Esophagus muscularis mucosa (tissue), 4 donors: ENCODE results near the gene KREMEN1. TPM values are rescaled to one million over a fixed set of nuclear protein-coding genes. Genes with fewer than 3 reads are reported as not detected.

Experiments
- DNase-seq: peaks from one replicate; pipeline ENCODE4 v3.0.0-alpha.2; 2017; ENCODE audit errors: extremely low spot score
- H3K27ac ChIP-seq, 4 donors: fragments of 200-600 bp; sonication (generic); replicated peaks in 1 of 4; 1 replicate in 3 of 4; 2 replicates in 1 of 4; pipeline ENCODE4 v1.5.1; 2016 to 2019; ENCODE audit warnings: mild to moderate bottlenecking in 1 of 4
- H3K27me3 ChIP-seq, 4 donors: fragments of 200-600 bp; sonication (generic); one replicate each; pipeline versions ENCODE4 v1.5.1 to v1.6.0; 2016 to 2019
- H3K36me3 ChIP-seq, 4 donors: fragments of 200-600 bp; sonication (generic); one replicate each; pipeline ENCODE4 v1.5.1; 2016 to 2019
- H3K4me1 ChIP-seq, 4 donors: fragments of 200-600 bp; sonication (generic); one replicate each; pipeline ENCODE4 v1.5.1; 2016 to 2019
- H3K4me3 ChIP-seq, 4 donors: fragments of 200-600 bp; sonication (generic); 1 replicate in 2 of 4; 2 replicates in 2 of 4; pipeline ENCODE4 v1.5.1; 2016 to 2019; ENCODE audit warnings: mild to moderate bottlenecking in 4 of 4, moderate library complexity in 1 of 4
- H3K9me3 ChIP-seq, 4 donors: fragments of 200-600 bp; sonication (generic); 1 replicate in 3 of 4; 2 replicates in 1 of 4; pipeline ENCODE4 v1.5.1; 2016 to 2019
- EP300 ChIP-seq: sonication (generic); formaldehyde crosslinking; IDR thresholded peaks from one replicate; pipeline ENCODE4 v1.6.1; 2017; ENCODE audit warnings: antibody characterized with exemption
- POLR2A ChIP-seq: fragments of 450-650 bp; IDR thresholded peaks from one replicate; pipeline ENCODE4 v1.6.1; 2017; ENCODE audit warnings: antibody characterized with exemption, moderate library complexity, mild to moderate bottlenecking, low read depth
- POLR2AphosphoS5 ChIP-seq, 2 donors: sonication (generic); formaldehyde crosslinking; IDR thresholded peaks; one replicate each; pipeline ENCODE4 v1.6.1; 2017; ENCODE audit warnings: antibody characterized with exemption in 2 of 2
- WGBS: methylation state at CpG from one replicate; pipeline ENCODE4 v1.1.5; 2018; 5-methylcytosine and 5-hydroxymethylcytosine counted together
- intact Hi-C: fragments of 100-400 bp; cut with DNase I; formaldehyde crosslinking; loops from one replicate; pipeline ENCODE4 v1.15.1; 2023
- total RNA-seq, 4 donors: library from RNA; depleted of rRNA; stranded (reverse); fragments of >200 nt; gene quantifications; one replicate each; pipeline versions ENCODE4 v1.1.0 to v1.2.1, GENCODE V29; 2016
- TF ChIP-seq, protein P1 (sequence below), 3 experiments: fragments of 200-600 bp in 2 of 3; fragments of 450-650 bp in 1 of 3; sonication (generic) in 2 of 3; IDR thresholded peaks; one replicate each; pipeline ENCODE4 v1.5.1; 2017 to 2019; ENCODE audit warnings: antibody characterized with exemption in 3 of 3, mild to moderate bottlenecking in 2 of 3, moderate library complexity in 1 of 3

The KREMEN1 gene
- total RNA-seq, 4 donors from 2014 or later = 8.7 to 14.6 (median 12.4) TPM

DNA sequence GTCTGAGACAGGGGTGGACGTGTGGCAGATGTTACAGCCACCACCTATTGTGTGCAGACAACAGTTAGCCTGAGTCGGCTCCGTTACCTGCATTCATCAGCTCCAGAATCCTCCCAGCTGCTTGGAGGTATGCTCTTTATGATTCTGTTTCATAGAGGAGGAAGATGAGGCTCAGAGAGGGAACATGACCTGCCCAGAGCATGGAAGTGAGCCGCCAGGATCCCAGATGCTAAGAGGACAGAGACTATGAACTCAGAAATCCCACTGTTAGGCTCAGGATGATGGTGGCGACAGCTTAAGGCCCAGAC lies 134.4 kb downstream of the KREMEN1 start:
- no peak overlapping the region for H3K4me3 ChIP-seq
- H3K4me1 ChIP-seq = peaks cover 8 to 25% (median 18%) of the 10 kb centered on the region in 4 donors
- peaks cover 0 to 16% (median 9%) of the 10 kb centered on the region in 4 donors for H3K27me3 ChIP-seq
- H3K36me3 ChIP-seq = no peaks in the 10 kb centered on the region
- 94% methylated on average over 5 of the region's 5 CpGs for WGBS
- intact Hi-C loops = no loop called here
- H3K9me3 ChIP-seq = no peaks in the 10 kb centered on the region
- no peak for DNase-seq
- H3K27ac ChIP-seq = no peak overlapping the region
- TF ChIP-seq, protein P1, sequence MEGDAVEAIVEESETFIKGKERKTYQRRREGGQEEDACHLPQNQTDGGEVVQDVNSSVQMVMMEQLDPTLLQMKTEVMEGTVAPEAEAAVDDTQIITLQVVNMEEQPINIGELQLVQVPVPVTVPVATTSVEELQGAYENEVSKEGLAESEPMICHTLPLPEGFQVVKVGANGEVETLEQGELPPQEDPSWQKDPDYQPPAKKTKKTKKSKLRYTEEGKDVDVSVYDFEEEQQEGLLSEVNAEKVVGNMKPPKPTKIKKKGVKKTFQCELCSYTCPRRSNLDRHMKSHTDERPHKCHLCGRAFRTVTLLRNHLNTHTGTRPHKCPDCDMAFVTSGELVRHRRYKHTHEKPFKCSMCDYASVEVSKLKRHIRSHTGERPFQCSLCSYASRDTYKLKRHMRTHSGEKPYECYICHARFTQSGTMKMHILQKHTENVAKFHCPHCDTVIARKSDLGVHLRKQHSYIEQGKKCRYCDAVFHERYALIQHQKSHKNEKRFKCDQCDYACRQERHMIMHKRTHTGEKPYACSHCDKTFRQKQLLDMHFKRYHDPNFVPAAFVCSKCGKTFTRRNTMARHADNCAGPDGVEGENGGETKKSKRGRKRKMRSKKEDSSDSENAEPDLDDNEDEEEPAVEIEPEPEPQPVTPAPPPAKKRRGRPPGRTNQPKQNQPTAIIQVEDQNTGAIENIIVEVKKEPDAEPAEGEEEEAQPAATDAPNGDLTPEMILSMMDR (IDR thresholded peaks at IDR 0.05) = no peak
- TF ChIP-seq EP300 (no peak), POLR2A (no peak), POLR2AphosphoS5 (IDR thresholded peaks at IDR 0.05) (no peak)

DNA sequence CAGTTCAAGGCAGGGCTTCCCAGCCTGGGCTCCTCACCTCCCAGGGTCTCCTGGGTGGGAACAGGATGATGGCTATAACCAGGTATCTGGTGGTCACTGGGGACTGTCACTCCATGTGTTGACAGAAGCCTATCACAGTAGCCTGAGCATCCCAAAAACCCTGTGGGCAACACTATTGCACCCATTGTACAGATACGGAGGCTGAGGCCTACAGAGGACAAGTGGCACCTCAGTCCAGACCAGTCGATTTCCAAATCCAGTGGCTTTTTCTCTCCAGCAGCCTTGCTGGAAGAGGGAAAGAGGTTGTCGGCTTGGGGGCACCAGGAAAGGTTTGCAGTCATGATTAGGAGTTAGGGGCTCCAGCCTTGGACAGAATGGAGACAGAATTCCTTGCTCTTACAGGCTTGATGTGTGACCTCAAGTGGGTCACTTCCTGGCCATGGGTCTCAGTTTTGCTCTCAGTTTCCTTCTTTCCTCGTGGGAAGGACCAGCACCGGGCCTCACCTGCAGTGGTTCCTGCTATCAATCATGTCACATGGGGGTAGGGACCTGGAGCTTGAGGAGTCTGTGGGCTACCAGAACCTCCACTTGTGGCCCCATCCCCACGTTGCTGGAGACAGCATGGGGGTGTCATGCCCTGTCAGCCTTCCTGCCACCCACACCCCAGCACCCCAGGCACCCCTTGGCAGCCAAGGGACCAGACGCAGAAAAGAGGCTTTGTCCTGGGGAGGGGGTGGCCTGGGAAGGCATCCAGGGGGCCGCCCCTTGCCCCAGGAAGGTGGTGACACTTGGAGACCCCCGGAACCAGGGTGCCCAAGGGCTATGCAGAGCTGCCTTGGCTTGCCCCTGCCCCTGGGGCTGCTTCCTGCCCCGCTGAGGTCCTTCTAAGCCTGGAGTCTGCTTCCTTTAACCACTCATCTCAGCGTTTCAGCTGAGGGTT lies 135.0 kb downstream of the KREMEN1 start:
- DNase-seq = no peak
- no peak overlapping the region for H3K4me3 ChIP-seq
- WGBS = 85% methylated on average over 5 of the region's 11 CpGs
- H3K4me1 ChIP-seq = peaks cover 6 to 19% (median 15%) of the 10 kb centered on the region in 4 donors
- H3K36me3 ChIP-seq = no peaks in the 10 kb centered on the region
- TF ChIP-seq POLR2AphosphoS5 (IDR thresholded peaks at IDR 0.05) (no peak), POLR2A (no peak), EP300 (no peak)
- TF ChIP-seq, protein P1 (IDR thresholded peaks at IDR 0.05) = no peak
- H3K27ac ChIP-seq = no peak overlapping the region
- H3K27me3 ChIP-seq = peaks cover 0 to 16% (median 9%) of the 10 kb centered on the region in 4 donors
- intact Hi-C loops = no loop called here
- no peaks in the 10 kb centered on the region for H3K9me3 ChIP-seq

DNA sequence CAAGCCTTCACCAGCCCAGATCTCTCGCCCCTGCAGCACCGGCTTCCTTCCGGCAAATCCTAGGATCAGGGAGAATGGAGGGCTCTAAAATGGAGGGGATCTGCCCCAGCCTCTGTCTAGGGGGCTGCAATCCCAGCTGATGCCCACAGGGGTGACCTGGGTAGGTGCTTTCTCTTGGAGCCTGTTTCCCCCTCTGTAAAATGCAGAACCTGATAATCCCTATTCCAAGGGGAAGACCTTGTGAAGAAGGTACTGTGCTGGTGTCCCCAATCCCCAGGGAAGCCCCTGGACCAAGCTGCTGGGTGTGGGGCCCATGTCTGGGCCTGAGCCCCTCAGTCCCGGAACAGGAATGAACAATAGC lies 135.6 kb downstream of the KREMEN1 start:
- Histone ChIP-seq H3K4me1 (peaks cover 4 to 16% (median 14%) of the 10 kb centered on the region in 4 donors), H3K27ac (no peak overlapping the region), H3K36me3 (no peaks in the 10 kb centered on the region), H3K4me3 (no peak overlapping the region), H3K27me3 (peaks cover 0 to 16% (median 9%) of the 10 kb centered on the region in 4 donors), H3K9me3 (no peaks in the 10 kb centered on the region)
- TF ChIP-seq POLR2A = no peak
- TF ChIP-seq POLR2AphosphoS5 (IDR thresholded peaks at IDR 0.05) = no peak
- no peak for TF ChIP-seq EP300
- TF ChIP-seq, protein P1 (IDR thresholded peaks at IDR 0.05) = no peak
- intact Hi-C loops = no loop called here
- no peak for DNase-seq
- WGBS = 100% methylated on average over 3 of the region's 4 CpGs

DNA sequence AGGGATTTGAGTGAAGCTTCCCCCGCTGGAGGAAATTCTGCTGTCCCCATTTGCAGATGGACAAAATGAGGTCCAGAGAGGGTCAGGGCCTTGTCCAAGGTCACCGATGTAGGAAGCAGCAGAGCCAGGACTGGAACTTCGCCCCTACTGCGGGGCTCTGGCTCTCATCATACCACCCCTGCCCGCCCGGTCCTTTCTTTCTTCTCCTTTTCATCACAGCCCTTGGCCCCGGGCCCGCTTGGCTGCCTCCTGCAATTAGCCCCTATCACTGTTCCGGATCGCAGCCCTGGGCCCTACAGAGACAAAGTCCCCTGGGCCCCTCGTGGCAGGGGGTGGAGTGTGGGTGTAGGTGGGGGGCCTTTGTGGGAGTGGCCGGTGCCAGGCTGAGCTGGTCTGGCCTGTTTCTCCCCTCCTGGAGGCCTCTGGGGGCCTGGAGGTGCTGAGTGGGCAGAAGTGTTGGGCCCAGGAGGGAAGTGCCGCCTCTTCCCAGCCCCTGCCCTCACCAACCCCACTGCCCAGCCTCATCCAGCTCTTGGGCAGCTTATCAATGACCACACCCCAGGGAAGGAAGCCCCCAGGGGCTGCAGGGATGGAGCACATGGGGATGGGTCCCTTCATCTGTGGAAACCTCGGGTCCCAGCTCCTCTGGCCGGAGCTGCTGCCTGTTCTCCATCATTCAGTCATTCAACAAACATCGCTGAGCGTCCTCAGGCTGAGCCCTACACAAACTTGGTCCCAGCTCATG lies 136.2 kb downstream of the KREMEN1 start:
- intact Hi-C loops = no loop called here
- H3K36me3 ChIP-seq = no peaks in the 10 kb centered on the region
- TF ChIP-seq EP300 = no peak
- no peak for TF ChIP-seq POLR2AphosphoS5 (IDR thresholded peaks at IDR 0.05)
- TF ChIP-seq, protein P1 (IDR thresholded peaks at IDR 0.05) = no peak
- no peak for TF ChIP-seq POLR2A
- DNase-seq = no peak
- peaks cover 4 to 16% (median 14%) of the 10 kb centered on the region in 4 donors for H3K4me1 ChIP-seq
- no peaks in the 10 kb centered on the region for H3K9me3 ChIP-seq
- H3K27me3 ChIP-seq = peaks cover 0 to 16% (median 9%) of the 10 kb centered on the region in 4 donors
- 84% methylated on average over 14 of the region's 17 CpGs for WGBS
- no peak overlapping the region for H3K27ac ChIP-seq
- H3K4me3 ChIP-seq = no peak overlapping the region
